ENCODE data around the gene FOXA2.

- TF ChIP-seq CTCF (IDR thresholded peaks at IDR 0.05): no peak
- TF ChIP-seq ZFX (IDR thresholded peaks at IDR 0.05; ENCODE audit: borderline replicate concordance): no peak
Observed at GRCh38 chr20:22536141-22536828, 48.1 kb downstream of the FOXA2 start.

All from 22Rv1 (cell line).